ENCODE results near the gene CCDC148.
A peak's percentile ranks its signal among the peaks of the same experiment; 100 is the strongest.
"Not testable (repeated sequence)": the region's sequence is repeated elsewhere in the genome, so short reads cannot be mapped to it uniquely, and the experiment has no call there.

CCDC148 gene

DNA sequence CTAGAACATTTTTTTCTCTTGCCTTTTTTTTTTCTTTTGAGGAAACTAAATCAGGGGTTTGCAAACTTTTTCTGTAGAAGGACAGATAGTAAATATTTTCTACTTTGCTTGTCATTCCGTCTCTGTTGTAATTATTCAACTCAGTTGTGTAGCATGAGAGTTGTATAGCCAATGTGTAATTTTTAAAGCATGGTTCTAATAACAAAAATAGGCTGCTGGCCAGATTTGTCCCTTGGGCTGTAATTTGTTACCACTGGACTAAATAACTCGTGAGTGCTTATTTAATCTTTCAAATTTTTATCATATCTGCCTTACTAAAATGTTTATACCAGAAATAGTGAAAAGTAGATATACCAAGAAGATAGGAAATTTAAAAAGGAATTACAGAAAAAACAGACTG lies 43.0 kb downstream of the CCDC148 start:
- no peak for DNase-seq

DNA sequence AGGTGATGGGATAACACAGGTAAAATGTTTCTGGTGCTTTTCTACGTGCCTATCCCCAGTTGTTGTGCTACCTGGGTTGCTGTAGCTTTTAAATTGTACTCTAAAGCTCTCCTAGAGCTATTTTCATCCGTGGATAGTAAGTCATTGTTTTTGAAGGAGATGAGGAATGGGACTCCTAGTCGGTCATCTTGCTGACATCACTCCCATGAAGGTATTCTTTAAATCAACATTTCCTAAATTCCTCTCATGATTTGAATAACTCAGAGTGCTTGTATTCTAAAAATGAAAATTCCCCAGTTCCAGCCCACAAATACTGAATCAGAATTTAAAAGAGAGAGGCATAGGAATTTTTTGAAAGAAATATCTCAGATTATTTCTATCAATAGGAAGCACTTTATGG lies 44.3 kb downstream of the CCDC148 start:
- DNase-seq = no peak

DNA sequence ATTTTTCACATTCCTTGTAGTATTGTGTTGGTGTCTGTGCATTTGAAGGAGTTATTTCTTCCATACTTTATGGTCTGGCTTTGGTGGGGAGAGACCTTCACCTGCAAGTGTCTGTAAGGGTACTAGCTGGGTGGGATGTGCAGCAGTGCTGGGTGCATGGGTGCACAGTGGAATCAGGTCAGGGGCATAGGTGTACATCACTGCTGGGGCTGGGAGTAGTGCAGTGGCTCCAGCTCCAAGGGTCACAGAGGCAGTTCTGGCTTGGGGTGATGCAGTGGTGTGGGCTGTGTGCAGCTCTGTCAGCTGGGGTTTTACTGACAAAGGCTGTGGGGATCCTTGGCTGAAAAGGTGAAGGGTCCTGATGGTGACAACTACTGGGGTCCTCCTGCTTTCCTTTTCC lies 44.8 kb downstream of the CCDC148 start:
- no peak for DNase-seq

DNA sequence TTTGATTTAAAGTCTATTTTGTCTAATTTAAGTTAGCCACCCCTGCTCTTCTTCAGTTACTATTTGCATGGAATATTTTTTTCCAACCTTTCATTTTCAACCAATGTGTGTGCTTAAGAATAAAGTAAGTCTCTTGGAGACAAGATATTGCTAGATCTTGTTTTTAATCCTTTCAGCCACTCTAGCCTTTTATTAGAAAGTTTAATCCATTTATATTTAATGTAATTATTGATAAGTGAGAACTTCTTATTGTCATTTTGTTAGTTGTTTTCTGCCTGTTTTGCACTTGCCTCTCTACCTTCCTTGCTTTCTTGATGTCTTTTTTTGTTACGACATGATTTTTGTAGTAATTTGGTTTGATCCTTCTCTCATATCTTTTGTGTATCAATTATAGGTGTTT lies 46.4 kb downstream of the CCDC148 start:
- DNase-seq = no peak

DNA sequence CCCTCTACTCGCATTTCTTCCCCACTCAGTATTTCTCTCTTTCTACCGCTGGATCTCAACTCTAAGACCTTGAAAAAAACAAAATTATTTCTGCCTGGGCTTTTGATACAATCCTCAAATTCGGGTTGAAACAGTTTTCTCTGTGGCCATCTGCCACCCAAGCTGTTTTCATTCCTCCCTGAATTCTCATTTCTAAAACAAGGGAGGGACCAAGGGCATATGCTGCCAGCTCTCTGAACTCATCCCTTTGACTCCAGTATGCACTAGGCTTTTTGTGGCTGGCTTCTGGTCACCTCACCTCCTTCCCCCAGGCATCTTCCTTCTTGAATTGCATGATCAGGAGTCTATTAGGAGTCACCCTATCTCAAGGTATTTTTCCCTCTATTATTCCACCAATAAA lies 49.5 kb downstream of the CCDC148 start:
- DNase-seq = peak; percentile 84 to 91

DNA sequence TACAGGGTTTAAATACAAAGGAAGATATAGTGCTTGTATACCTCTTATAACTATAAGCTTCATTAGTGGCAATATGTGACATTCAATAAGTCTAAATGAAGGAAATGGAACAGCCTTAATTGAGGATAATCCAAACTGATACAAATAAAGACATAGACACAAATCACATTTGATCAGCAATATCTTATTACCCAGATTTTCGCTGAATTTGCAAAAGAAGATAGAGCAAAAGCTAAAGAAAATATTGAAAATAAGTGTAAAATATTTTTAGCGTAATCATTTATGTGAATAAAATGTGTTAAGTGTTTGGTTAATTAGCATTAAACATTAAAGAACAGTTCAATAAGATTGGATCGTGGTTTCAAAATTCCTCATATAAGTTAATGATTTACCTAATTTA lies 51.2 kb downstream of the CCDC148 start:
- DNase-seq = no peak

DNA sequence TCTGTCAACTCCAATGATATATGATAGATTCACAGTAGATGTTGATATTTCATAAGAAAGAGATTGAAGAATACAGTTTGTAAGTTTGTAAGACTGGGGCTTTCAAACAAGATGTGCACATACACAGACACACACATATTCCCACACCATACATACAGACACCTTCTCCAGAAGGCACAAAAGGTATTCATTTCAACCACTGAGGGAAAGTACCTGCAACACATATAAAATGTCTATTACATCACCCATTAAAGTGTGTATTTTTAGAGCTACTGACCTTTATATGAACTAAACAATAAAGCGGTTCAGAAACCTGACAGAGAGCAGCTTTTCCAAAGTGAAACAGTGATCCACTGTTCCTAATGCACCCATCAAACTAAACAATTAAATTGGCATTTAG lies 53.3 kb downstream of the CCDC148 start:
- DNase-seq = no peak

DNA sequence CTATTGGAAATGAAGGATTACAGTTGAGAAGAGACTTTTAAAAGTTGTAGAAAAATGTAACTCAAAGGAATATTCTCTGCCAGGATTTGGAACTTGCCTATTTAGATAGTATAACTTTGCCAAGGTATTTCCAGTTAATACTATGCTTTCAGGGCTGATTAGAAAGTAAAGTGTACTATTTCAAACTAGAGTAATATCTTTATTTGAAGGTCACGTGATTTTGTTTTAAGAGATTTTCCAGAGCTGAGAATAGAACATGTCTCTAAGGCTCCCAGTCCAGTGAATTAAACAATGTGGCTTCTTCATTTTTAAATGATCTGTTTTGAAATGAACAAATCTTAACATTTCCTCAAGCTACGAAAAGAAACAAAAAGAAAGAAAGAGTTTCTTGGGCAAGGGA lies 53.9 kb downstream of the CCDC148 start:
- DNase-seq = no peak

DNA sequence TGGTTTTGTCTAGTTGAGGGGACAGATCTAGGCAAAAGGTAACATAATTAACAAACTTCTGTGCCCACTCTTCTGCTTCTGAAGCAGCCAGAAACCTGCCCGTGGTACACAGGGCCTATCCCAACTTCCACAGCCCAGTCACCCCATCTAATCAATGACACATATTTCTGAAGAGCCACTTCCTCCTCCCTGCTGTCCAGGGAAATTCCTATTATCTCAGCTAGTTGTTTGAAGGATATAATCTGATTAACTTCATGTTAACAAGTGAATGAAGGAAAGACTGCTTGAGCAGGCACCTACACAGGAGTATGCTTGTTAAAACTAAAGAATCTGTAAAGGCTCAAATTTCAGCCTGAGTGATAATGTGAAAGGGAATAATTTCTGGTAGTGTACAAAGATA lies 61.4 kb downstream of the CCDC148 start:
- DNase-seq = peak in 1 of 2 experiments; percentile 18

DNA sequence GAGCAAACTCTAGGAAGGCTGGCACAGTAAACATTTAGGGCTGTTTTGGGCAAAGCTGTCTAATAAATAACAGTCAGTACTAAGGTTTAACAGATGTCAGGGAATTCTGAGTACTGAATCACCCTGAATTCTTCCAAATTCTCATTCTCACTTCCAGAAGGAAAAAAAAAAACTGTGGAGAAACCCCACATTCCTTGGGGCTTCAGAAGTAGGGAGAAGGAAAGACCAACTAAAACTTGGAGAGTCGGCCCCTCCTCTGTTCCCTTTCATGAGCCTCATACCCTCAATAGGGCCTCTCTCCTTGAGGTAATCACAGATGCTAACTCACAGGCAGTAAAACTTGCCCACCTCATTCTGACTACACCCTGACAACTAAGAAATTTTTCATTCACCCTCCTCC lies 62.1 kb downstream of the CCDC148 start:
- no peak for DNase-seq

DNA sequence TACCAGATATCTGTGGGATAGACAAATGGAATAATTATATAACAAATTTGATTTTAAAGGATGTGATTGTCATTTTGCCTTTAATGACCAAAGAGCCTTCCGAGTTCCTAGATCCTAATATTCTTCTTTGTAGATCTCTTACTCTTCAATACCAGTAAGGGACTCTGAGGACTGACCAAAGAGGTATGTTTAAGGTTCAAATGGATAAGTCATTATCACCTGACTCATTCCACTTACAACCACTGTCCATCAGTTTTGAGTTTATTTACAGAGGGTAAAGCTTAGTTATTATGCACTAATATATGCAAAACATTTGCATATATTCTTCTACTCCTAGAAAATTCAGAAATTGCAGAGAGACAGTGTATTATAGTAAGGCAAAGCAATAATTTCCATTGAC lies 62.7 kb downstream of the CCDC148 start:
- DNase-seq = no peak

DNA sequence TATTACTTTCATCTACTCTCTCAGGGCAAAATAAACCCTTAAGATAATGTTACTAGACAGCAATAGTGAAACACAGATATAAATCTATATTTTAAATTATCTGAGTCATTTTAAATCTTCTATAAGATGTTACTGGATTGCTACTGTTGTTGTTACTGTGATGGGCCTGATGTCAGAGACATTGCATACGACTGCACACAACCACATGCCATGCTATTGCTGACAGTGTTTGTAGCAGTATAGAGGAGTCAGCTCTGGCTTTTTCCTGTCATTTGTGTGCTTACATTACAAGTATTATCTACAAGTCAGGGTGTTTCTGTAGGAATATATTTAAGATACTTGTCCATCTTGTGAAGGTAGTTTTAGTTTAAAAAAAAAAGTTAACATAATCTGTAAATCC lies 63.9 kb downstream of the CCDC148 start:
- no peak for DNase-seq

DNA sequence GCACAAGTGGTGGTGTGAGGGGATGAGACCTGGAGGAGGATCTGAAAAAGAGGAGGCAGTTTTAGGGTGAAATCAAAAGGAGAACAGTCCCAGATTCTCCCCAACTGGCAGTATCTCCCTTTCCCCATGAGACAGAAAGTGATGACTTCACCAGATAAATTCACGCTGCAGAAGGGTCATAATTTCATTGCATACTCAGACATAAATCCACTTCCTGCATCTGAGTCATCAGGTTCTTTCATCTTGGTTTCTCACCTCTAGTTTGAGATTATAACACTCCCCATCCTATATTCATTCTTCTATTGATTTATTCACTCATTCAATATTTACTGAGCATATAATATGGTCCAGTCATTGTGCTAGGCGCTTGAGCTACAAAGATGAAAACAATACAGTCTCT lies 64.7 kb downstream of the CCDC148 start:
- DNase-seq = no peak

DNA sequence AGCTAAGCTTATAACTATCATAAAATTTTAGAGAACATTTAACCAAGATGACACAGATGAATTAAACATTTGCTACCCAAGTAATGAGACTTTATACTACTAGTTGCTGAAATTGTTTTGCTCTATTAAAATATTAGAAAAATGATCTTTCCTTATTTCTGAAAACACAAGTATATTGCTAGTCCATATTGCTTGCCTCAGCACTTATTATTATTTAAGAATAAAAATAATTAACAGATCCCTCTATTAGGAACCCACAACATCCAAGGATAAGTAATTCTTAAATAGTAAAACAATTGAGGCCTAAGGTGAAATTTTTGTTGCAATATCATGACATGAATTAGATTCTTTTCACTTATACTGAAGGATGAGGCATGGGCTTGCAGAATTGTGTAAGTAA lies 65.2 kb downstream of the CCDC148 start:
- DNase-seq = no peak

DNA sequence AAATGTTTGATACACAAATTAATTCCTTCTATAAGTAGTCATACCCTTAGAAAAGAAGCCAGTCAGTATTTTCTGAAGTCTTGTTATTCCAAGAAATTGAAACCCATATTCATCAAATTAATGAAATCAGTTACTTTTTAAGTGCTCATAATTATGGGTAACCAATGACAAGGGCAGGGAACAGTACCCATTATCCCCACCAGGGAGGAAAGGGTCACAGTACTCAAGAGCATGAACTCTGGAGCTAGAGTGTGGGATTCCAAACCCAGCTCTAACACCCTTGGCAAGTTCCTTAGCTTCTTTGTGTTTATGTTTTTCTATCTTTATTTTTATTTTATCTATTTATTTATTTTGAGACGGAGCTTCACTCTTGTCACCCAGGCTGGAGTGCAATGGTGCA lies 68.4 kb downstream of the CCDC148 start:
- no peak for DNase-seq

DNA sequence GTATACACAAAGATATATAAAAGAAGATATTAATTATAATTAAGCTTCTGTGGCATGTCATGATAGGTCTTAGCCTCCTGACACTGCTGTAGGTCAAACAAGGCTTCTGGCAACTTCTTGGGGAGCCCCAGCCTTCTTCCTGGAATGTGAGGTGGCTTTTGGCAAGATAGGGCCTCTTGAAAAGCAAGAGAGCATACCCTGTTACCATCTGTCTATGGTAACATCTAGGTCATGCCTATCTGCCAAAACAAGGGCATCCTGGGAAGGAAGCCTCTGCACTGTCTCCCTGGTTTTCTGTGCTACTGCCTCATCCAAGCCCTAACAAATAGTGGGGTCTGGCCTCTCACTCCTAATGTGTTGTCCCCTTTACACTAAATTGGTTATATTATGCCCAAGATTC lies 70.9 kb downstream of the CCDC148 start:
- DNase-seq = no peak

DNA sequence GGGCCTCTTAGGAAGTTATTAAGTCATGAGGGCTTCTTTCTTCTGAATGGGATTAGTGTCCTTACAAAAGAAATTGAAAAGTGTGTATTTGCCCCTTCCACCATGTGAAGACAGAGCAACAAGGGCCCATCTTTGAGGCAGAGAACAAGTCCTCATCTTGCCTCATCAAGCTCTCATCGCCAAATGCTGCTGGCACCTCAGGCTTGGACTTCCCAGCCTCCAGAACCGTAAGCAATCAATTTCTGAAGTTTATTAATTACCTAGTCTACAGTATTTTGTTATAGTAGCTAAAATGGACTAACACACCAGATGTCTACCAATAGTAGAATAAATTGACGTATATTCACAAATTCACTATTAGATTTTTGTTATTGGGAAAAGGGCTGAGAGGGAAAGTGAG lies 74.6 kb downstream of the CCDC148 start:
- no peak for DNase-seq

DNA sequence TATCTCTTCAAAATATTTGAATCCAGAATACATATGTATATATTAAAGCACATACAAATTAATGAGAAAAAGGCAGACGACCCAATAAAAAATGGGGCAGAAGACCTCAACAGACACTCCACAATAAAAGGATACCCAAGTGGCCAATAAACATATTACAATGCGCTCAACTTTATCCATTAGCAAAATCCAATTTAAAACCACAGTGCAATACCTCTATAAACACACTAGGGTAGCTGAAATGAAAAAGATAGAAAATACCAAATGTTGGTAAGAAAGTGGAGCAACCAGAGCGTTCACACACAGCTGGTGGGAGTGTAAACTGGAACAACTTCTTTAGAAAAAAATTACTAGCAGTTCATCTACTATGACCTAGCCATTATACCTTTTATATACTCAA lies 75.3 kb downstream of the CCDC148 start:
- DNase-seq = no peak

DNA sequence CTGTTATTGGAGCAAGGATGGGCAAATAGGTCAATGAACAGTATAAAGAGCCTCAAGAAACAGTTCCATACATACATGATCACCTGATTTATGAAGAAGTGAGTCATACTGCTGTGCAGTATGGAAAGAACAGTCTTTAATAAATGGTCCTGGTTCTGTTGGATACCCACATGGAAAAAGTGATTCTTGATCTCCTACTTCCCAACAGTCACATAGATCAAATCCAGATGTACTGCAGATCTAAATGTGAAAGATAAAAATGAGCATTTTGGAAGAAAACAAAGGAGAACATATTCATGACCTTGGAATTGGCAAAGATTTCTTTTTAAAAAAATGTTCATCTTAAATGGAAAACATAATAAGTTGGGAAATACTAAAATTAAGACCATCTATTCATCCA lies 75.8 kb downstream of the CCDC148 start:
- DNase-seq = no peak

DNA sequence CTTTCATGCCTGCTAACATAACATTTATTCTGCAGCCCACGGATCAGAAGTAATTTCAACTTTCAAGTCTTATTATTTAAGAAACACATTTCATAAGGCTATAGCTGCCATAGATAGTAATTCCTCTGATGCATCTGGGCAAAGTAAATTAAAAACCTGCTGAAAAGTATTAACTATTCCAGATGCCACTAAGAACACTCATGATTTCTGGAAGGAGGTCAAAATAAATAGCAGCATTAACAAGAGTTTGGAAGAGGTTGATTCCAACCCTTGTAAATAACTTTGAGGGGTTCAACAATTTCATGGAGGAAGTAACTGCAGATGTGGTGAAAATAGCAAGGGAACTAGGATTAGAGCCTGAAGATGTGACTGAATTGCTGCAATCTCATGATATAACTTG lies 77.6 kb downstream of the CCDC148 start:
- no peak for DNase-seq

DNA sequence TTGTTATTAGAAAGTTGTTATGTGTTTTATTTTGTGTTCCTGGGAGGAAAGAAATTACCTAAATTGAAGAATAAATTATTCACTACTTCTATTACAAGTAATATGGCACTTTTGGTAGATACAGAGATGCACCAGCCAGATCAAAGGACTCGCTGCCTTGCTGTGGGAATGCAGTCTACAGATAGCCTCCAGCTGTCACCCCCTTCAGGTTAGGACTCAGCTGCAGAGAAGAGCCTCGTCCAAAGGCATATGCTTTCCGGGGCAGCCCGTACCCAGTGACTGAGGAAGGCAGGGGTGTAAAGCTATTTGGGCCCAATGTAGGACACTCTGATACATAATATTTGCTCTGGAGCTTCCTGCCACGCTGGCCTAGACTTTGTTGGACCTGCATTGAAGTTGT lies 90.2 kb downstream of the CCDC148 start:
- peak in 1 of 2 experiments; percentile 20 for DNase-seq

DNA sequence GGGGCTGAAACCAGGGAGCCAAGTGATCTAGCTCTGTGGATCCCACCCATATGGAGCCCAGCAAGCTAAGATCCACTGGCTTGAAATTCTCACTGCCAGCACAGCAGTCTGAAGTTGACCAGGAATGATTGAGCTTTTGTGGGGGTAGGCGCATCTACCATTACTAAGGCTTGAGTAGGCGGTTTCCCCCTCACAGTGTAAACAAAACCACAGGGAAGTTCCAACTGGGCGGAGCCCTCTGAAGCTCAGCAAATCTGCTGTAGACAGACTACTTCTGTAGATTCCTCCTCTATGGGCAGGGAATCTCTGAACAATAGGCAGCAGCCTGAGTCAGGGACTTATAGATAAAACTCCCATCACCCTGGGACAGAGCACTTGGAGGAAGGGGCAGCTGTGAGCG lies 96.7 kb downstream of the CCDC148 start:
- DNase-seq = no peak

DNA sequence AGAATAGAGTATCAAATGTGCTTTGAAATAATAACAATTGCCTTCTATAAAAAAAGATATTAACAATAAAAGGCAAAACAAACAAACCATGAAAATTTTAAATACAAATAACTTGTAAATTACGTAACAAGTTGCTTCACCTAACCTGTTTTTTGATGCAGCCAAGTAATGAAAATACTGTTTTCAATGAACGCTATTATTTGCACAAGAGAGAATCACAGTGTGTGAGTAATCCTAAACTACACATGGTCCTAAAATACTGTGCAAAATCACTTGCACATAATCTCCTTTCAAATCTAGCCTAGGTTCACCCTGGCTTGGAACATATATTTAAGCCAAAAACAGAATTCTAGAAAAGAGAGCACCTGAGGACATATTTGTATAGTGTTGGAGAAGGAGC lies 98.9 kb downstream of the CCDC148 start:
- no peak for DNase-seq

DNA sequence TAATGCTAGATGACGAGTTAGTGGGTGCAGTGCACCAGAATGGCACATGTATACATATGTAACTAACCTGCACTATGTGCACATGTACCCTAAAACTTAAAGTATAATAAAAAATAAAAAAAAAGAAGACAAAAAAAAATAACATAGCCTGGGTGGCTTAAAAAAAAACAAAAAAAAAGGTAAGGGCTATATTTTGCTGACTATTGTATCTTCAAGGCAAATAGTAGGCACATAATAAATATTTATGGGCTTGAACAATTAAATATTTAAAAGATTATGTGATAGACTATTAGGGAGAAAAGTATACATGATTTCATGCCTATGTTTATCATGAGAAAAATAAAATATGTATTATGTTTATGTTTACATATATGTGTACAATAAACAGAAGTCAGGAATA lies 99.4 kb downstream of the CCDC148 start:
- no peak for DNase-seq

DNA sequence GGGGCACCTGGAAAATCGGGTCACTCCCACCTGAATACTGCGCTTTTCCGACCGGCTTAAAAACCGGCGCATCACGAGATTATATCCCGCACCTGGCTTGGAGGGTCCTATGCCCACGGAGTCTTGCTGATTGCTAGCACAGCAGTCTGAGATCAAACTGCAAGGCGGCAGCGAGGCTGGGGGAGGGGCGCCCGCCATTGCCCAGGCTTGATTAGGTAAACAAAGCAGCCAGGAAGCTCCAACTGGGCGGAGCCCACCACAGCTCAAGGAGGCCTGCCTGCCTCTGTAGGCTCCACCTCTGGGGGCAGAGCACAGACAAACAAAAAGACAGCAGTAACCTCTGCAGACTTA lies 105.1 kb downstream of the CCDC148 start:
- DNase-seq = not testable (repeated sequence)

DNA sequence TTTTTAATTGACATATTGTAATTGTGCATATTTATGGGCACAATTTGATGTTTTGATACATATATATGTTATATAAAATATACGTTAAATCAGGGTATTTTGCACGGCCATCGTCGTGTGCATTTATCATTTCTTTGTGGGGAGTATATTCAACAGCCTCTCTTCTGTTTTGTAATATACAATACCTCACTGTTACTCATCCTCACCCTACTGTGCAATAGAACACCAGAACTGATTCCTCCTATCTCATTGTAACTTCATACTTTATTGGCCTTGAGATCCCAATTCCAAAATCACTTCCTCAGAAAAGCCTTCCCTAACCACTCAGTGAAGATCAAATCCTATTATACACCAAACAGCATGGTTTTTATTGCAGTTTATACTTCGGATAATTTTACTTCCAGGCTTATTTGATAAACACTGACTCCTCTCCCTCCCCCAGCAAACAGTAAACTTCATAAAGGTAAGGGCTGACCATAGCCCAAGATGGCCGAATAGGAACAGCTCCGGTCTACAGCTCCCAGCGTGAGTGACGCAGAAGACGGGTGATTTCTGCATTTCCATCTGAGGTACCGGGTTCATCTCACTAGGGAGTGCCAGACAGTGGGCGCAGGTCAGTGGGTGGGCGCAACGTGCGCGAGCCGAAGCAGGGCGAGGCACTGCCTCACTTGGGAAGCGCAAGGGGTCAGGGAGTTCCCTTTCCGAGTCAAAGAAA lies 105.6 kb downstream of the CCDC148 start:
- not testable (repeated sequence) for DNase-seq

Measured in NCI-H524 (cell line).